ENCODE data around the gene P3H2.
A peak's percentile ranks its signal among the peaks of the same experiment; 100 is the strongest.

The P3H2 gene

GRCh38 chr3:190044974-190045373 lies 75.7 kb downstream of the P3H2 start:
- DNase-seq = no peak

GRCh38 chr3:190044142-190044541 lies 76.6 kb downstream of the P3H2 start:
- no peak for DNase-seq

- DNase-seq = no peak
These were observed 77.0 kb downstream of the P3H2 start for GRCh38 chr3:190043741-190044140.

GRCh38 chr3:190042558-190042957 lies 78.1 kb downstream of the P3H2 start:
- DNase-seq = no peak

GRCh38 chr3:190041333-190042041 lies 79.2 kb downstream of the P3H2 start:
- DNase-seq = no peak

GRCh38 chr3:190040145-190040544 lies 80.6 kb downstream of the P3H2 start:
- DNase-seq = no peak

GRCh38 chr3:190038050-190038933 lies 82.4 kb downstream of the P3H2 start:
- no peak for DNase-seq

- DNase-seq = peak; percentile 45
These were observed 84.1 kb downstream of the P3H2 start for GRCh38 chr3:190036631-190037030.

GRCh38 chr3:190034446-190034845 lies 86.3 kb downstream of the P3H2 start:
- no peak for DNase-seq

- DNase-seq = no peak
These were observed 87.8 kb downstream of the P3H2 start for GRCh38 chr3:190032923-190033322.

GRCh38 chr3:190031887-190032752 lies 88.6 kb downstream of the P3H2 start:
- no peak for DNase-seq

- no peak for DNase-seq
These were observed 93.6 kb downstream of the P3H2 start for GRCh38 chr3:190027116-190027515.

- no peak for DNase-seq
These were observed 94.5 kb downstream of the P3H2 start for GRCh38 chr3:190026154-190026553.

- DNase-seq = no peak
These were observed 95.8 kb downstream of the P3H2 start for GRCh38 chr3:190024912-190025311.

- DNase-seq = no peak
These were observed 100.9 kb downstream of the P3H2 start for GRCh38 chr3:190019844-190020243.

- DNase-seq = no peak
These were observed 101.7 kb downstream of the P3H2 start for GRCh38 chr3:190019006-190019405.

- DNase-seq = no peak
These were observed 102.2 kb downstream of the P3H2 start for GRCh38 chr3:190018460-190018859.

GRCh38 chr3:190017521-190018288 lies 103.0 kb downstream of the P3H2 start:
- peak; percentile 26 for DNase-seq

GRCh38 chr3:190016966-190017365 lies 103.7 kb downstream of the P3H2 start:
- DNase-seq = no peak

GRCh38 chr3:190014940-190015339 lies 105.8 kb downstream of the P3H2 start:
- no peak for DNase-seq

- DNase-seq = no peak
These were observed 106.5 kb downstream of the P3H2 start for GRCh38 chr3:190013943-190014924.
